K562 (cell line): ENCODE results near the gene DMXL1. TPM values are rescaled to one million over a fixed set of nuclear protein-coding genes. Genes with fewer than 3 reads are reported as not detected.

Experiments
- ADNP ChIP-seq: fragments of 200-800 bp; sonication (Bioruptor generic); IDR thresholded peaks from 2 replicates; pipeline ENCODE4 v1.6.1; 2016; ENCODE audit warnings: missing genetic modification characterization, missing compliant biosample characterization
- BACH1 ChIP-seq: fragments of 200-800 bp; sonication (Bioruptor generic); IDR thresholded peaks from 2 replicates; pipeline ENCODE4 v1.6.1; 2016; ENCODE audit warnings: missing genetic modification characterization, missing compliant biosample characterization
- BRF2 ChIP-seq: IDR thresholded peaks from 3 replicates; pipeline ENCODE4 v1.6.1; 2011; ENCODE audit warnings: borderline replicate concordance, mild to moderate bottlenecking; ENCODE audit not compliant: insufficient read length, insufficient read depth
- DPF2 ChIP-seq: fragments of 450-650 bp; IDR thresholded peaks from 2 replicates; pipeline ENCODE4 v1.6.1; 2016
- ERF ChIP-seq: fragments of 450-650 bp; formaldehyde crosslinking; IDR thresholded peaks from 2 replicates; pipeline ENCODE4 v1.4.0; 2020; ENCODE audit warnings: mild to moderate bottlenecking, mixed read lengths
- MCM5 ChIP-seq: fragments of 450-650 bp; IDR thresholded peaks from 2 replicates; pipeline ENCODE4 v1.6.1; 2016; ENCODE audit warnings: low read depth
- NFIC ChIP-seq: fragments of 450-650 bp; IDR thresholded peaks from 2 replicates; pipeline ENCODE4 v1.6.1; 2017; ENCODE audit warnings: mild to moderate bottlenecking, inconsistent platforms
- RBM14 ChIP-seq: fragments of 200-400 bp; formaldehyde crosslinking; IDR thresholded peaks from 2 replicates; pipeline ENCODE4 v1.6.1; 2018; ENCODE audit warnings: low read depth, mild to moderate bottlenecking, low read length, moderate library complexity, borderline replicate concordance; ENCODE audit not compliant: insufficient read depth
- RCOR1 ChIP-seq, 2 experiments: IDR thresholded peaks; 2 replicates each; pipeline ENCODE4 v1.6.1; 2012; ENCODE audit warnings: low read depth in 2 of 2, low read length in 2 of 2, borderline replicate concordance in 1 of 2, improper control_type of control experiment in 1 of 2
- RFX5 ChIP-seq: IDR thresholded peaks from 2 replicates; pipeline ENCODE4 v1.6.1; 2011; ENCODE audit warnings: low read depth, mild to moderate bottlenecking, improper control_type of control experiment, low read length
- STAT5B ChIP-seq: fragments of 250-450 bp; sonication (Bioruptor Pico); IDR thresholded peaks from 2 replicates; pipeline ENCODE4 v1.8.0; 2021; ENCODE audit warnings: mild to moderate bottlenecking, inconsistent platforms
- ZNF263 ChIP-seq: sonication (generic); formaldehyde crosslinking; IDR thresholded peaks from 2 replicates; pipeline ENCODE4 v1.8.0; 2022; ENCODE audit warnings: mild to moderate bottlenecking, missing genetic modification reagents, borderline replicate concordance
- ZNF76 ChIP-seq: fragments of 250-450 bp; sonication (Bioruptor Pico); IDR thresholded peaks from 2 replicates; pipeline ENCODE4 v1.4.0; 2020; ENCODE audit warnings: mild to moderate bottlenecking, moderate library complexity, borderline replicate concordance
- polyA plus RNA-seq, 8 experiments: library from polyadenylated mRNA; depleted of rRNA in 4 of 8; stranded (reverse) in 5 of 8; unstranded in 3 of 8; fragments of >200 nt; fragmentation: Nextera tagmentation in 2 of 8; fragmentation: Illumina TruSeq in 1 of 8; extraction: Ambion mirVana in 2 of 8; extraction: Trizol in 1 of 8; gene quantifications; 2 replicates each; pipeline versions ENCODE4 v1.2.1 to v1.2.3, GENCODE V29; 2011 to 2014; ENCODE audit warnings: inconsistent platforms in 1 of 8, missing spikeins in 1 of 8
- total RNA-seq, 7 experiments: library from RNA; depleted of rRNA in 6 of 7; stranded (reverse); fragments of >200 nt in 6 of 7; fragmentation: Illumina TruSeq in 2 of 7; extraction: Trizol in 2 of 7; gene quantifications; 2 replicates each; pipeline versions ENCODE4 v1.2.1 to v1.2.3, GENCODE V29; 2011 to 2021; ENCODE audit warnings: low replicate concordance in 1 of 7
- TF ChIP-seq, protein P1 (sequence below): sonication (generic); formaldehyde crosslinking; IDR thresholded peaks from 2 replicates; pipeline ENCODE4 v1.8.1; 2023; ENCODE audit warnings: missing genetic modification reagents, mild to moderate bottlenecking, borderline replicate concordance
- TF ChIP-seq, protein P2 (sequence below): fragments of 150-350 bp; conservative IDR thresholded peaks from 2 replicates; pipeline ENCODE4 v1.6.1; 2014; ENCODE audit warnings: low read length

DMXL1 gene
- total and polyA plus RNA-seq, 9 of the 15 experiments (the other 6 are each of a cell fraction or from before 2014, with no cell fraction given) = 8.3 to 40.3 (median 30.6) TPM

GRCh38 chr5:119063579-119064379 is 7.1 kb upstream of the DMXL1 start (continued):
- no peak for TF ChIP-seq BRF2
- TF ChIP-seq, protein P1, sequence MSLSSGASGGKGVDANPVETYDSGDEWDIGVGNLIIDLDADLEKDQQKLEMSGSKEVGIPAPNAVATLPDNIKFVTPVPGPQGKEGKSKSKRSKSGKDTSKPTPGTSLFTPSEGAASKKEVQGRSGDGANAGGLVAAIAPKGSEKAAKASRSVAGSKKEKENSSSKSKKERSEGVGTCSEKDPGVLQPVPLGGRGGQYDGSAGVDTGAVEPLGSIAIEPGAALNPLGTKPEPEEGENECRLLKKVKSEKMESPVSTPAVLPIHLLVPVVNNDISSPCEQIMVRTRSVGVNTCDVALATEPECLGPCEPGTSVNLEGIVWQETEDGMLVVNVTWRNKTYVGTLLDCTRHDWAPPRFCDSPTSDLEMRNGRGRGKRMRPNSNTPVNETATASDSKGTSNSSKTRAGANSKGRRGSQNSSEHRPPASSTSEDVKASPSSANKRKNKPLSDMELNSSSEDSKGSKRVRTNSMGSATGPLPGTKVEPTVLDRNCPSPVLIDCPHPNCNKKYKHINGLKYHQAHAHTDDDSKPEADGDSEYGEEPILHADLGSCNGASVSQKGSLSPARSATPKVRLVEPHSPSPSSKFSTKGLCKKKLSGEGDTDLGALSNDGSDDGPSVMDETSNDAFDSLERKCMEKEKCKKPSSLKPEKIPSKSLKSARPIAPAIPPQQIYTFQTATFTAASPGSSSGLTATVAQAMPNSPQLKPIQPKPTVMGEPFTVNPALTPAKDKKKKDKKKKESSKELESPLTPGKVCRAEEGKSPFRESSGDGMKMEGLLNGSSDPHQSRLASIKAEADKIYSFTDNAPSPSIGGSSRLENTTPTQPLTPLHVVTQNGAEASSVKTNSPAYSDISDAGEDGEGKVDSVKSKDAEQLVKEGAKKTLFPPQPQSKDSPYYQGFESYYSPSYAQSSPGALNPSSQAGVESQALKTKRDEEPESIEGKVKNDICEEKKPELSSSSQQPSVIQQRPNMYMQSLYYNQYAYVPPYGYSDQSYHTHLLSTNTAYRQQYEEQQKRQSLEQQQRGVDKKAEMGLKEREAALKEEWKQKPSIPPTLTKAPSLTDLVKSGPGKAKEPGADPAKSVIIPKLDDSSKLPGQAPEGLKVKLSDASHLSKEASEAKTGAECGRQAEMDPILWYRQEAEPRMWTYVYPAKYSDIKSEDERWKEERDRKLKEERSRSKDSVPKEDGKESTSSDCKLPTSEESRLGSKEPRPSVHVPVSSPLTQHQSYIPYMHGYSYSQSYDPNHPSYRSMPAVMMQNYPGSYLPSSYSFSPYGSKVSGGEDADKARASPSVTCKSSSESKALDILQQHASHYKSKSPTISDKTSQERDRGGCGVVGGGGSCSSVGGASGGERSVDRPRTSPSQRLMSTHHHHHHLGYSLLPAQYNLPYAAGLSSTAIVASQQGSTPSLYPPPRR = no peak
- TF ChIP-seq NFIC = no peak
- no peak for TF ChIP-seq ERF (CRISPR knock-in tag)
- TF ChIP-seq BACH1 (tag) = no peak
- TF ChIP-seq STAT5B (CRISPR knock-in tag) = no peak
- peak; percentile 45; the same call in 1 of the 2 replicates for TF ChIP-seq DPF2
- TF ChIP-seq ZNF263 (CRISPR knock-in tag) = no peak
- TF ChIP-seq RBM14 = no peak
- no peak for TF ChIP-seq RFX5
- TF ChIP-seq RCOR1 (IDR thresholded peaks at IDR 0.05; ENCODE audit: borderline replicate concordance in 1 of 2, low read depth in 2 of 2, low read length in 2 of 2) = peak in 1 of 2 experiments; percentile 71; a peak in 1 of 4 replicates
- no peak for TF ChIP-seq ZNF76
- no peak for TF ChIP-seq MCM5
- TF ChIP-seq, protein P2, sequence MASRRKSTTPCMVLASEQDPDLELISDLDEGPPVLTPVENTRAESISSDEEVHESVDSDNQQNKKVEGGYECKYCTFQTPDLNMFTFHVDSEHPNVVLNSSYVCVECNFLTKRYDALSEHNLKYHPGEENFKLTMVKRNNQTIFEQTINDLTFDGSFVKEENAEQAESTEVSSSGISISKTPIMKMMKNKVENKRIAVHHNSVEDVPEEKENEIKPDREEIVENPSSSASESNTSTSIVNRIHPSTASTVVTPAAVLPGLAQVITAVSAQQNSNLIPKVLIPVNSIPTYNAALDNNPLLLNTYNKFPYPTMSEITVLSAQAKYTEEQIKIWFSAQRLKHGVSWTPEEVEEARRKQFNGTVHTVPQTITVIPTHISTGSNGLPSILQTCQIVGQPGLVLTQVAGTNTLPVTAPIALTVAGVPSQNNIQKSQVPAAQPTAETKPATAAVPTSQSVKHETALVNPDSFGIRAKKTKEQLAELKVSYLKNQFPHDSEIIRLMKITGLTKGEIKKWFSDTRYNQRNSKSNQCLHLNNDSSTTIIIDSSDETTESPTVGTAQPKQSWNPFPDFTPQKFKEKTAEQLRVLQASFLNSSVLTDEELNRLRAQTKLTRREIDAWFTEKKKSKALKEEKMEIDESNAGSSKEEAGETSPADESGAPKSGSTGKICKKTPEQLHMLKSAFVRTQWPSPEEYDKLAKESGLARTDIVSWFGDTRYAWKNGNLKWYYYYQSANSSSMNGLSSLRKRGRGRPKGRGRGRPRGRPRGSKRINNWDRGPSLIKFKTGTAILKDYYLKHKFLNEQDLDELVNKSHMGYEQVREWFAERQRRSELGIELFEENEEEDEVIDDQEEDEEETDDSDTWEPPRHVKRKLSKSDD = no peak
- TF ChIP-seq ADNP = peak; percentile 66; the same call in 1 of the 2 replicates
